Adipocyte (in vitro differentiated cells): ENCODE data around the gene SLC35E4.
"Not testable (repeated sequence)": the region's sequence is repeated elsewhere in the genome, so short reads cannot be mapped to it uniquely, and the experiment has no call there.

Source experiments
- DNase-seq: peaks from one replicate; pipeline ENCODE4 v3.0.0-alpha.2; 2015; ENCODE audit warnings: low read depth
- H3K27me3 ChIP-seq: replicated peaks from 2 replicates; pipeline ENCODE4 v1.7.0; 2013; ENCODE audit warnings: mild to moderate bottlenecking, low read length, moderate library complexity; ENCODE audit not compliant: control insufficient read depth, insufficient read depth
- H3K36me3 ChIP-seq: 2 replicates; pipeline ENCODE4 v1.7.0; 2013; ENCODE audit warnings: low read length, mild to moderate bottlenecking, moderate library complexity; ENCODE audit not compliant: control insufficient read depth, insufficient read depth, severe bottlenecking
- H3K4me1 ChIP-seq: 2 replicates; pipeline ENCODE4 v1.7.0; 2013; ENCODE audit warnings: mild to moderate bottlenecking, low read length, moderate library complexity; ENCODE audit not compliant: control insufficient read depth, insufficient read depth
- H3K4me3 ChIP-seq: 2 replicates; pipeline ENCODE4 v1.7.0; 2013; ENCODE audit warnings: mild to moderate bottlenecking, low read length, moderate library complexity
- H3K9ac ChIP-seq: 2 replicates; pipeline ENCODE4 v1.7.0; 2013; ENCODE audit warnings: mild to moderate bottlenecking, low read length, moderate library complexity
- H3K9me3 ChIP-seq: 2 replicates; pipeline ENCODE4 v1.7.0; 2013; ENCODE audit warnings: mild to moderate bottlenecking, low read length, moderate library complexity; ENCODE audit not compliant: control insufficient read depth

The SLC35E4 gene

GRCh38 chr22:30676565-30676964 lies 41.0 kb downstream of the SLC35E4 start:
- H3K4me3 ChIP-seq, H3K9me3 ChIP-seq, H3K9ac ChIP-seq, H3K27me3 ChIP-seq, H3K36me3 ChIP-seq, DNase-seq: not testable (repeated sequence)
- peaks cover 14% of the 10 kb centered on the region for H3K4me1 ChIP-seq

- not testable (repeated sequence) for H3K36me3 ChIP-seq, H3K9me3 ChIP-seq, DNase-seq, H3K27me3 ChIP-seq, H3K4me3 ChIP-seq, H3K9ac ChIP-seq
- H3K4me1 ChIP-seq, result peaks cover 14% of the 10 kb centered on the region
Observed at GRCh38 chr22:30679895-30680690, 44.5 kb downstream of the SLC35E4 start.

- Histone ChIP-seq H3K9ac (no peak overlapping the region), H3K4me1 (peaks cover 14% of the 10 kb centered on the region), H3K4me3 (no peak overlapping the region), H3K9me3 (no peaks in the 10 kb centered on the region), H3K27me3 (no peaks in the 10 kb centered on the region), H3K36me3 (no peaks in the 10 kb centered on the region)
- DNase-seq, result peak; percentile 16
Observed at GRCh38 chr22:30680991-30681770, 45.6 kb downstream of the SLC35E4 start.

- Histone ChIP-seq H3K4me3 (no peak overlapping the region), H3K27me3 (no peaks in the 10 kb centered on the region)
Observed at GRCh38 chr22:30681831-30682230, 46.2 kb downstream of the SLC35E4 start.

GRCh38 chr22:30685178-30685577 lies 49.6 kb downstream of the SLC35E4 start:
- no peak overlapping the region for H3K9ac ChIP-seq
- no peaks in the 10 kb centered on the region for H3K9me3 ChIP-seq

More at GRCh38 chr22:30681831-30682230, 46.2 kb downstream of the SLC35E4 start:
- DNase-seq, result no peak
- Histone ChIP-seq H3K9me3 (no peaks in the 10 kb centered on the region), H3K36me3 (no peaks in the 10 kb centered on the region), H3K4me1 (peaks cover 14% of the 10 kb centered on the region), H3K9ac (no peak overlapping the region)

GRCh38 chr22:30687358-30687757 lies 51.8 kb downstream of the SLC35E4 start:
- no peaks in the 10 kb centered on the region for H3K9me3 ChIP-seq
- no peaks in the 10 kb centered on the region for H3K27me3 ChIP-seq
- no peak overlapping the region for H3K9ac ChIP-seq
- no peak overlapping the region for H3K4me3 ChIP-seq
- DNase-seq, result no peak
- H3K36me3 ChIP-seq, result no peaks in the 10 kb centered on the region
- H3K4me1 ChIP-seq, result no peaks in the 10 kb centered on the region

More at GRCh38 chr22:30685178-30685577, 49.6 kb downstream of the SLC35E4 start:
- Histone ChIP-seq H3K4me1 (peaks cover 8% of the 10 kb centered on the region), H3K27me3 (no peaks in the 10 kb centered on the region), H3K4me3 (no peak overlapping the region), H3K36me3 (no peaks in the 10 kb centered on the region)
- no peak for DNase-seq

GRCh38 chr22:30689622-30690021 lies 54.0 kb downstream of the SLC35E4 start:
- Histone ChIP-seq H3K4me3 (no peak overlapping the region), H3K36me3 (no peaks in the 10 kb centered on the region), H3K9me3 (no peaks in the 10 kb centered on the region), H3K27me3 (no peaks in the 10 kb centered on the region), H3K9ac (no peak overlapping the region), H3K4me1 (peaks cover 5% of the 10 kb centered on the region)
- DNase-seq, result no peak

GRCh38 chr22:30691204-30691603 lies 55.6 kb downstream of the SLC35E4 start:
- Histone ChIP-seq H3K9ac (no peak overlapping the region), H3K9me3 (no peaks in the 10 kb centered on the region), H3K4me3 (no peak overlapping the region), H3K4me1 (peaks cover 5% of the 10 kb centered on the region), H3K36me3 (no peaks in the 10 kb centered on the region), H3K27me3 (no peaks in the 10 kb centered on the region)
- DNase-seq, result no peak

GRCh38 chr22:30694171-30694639 lies 58.6 kb downstream of the SLC35E4 start:
- H3K9ac ChIP-seq, result peak overlapping the region; percentile 54
- peak; percentile 40 for DNase-seq

GRCh38 chr22:30694640-30695350 lies 59.2 kb downstream of the SLC35E4 start, which contains the start of gene OSBP2:
OSBP2 (plus strand) TSS chr22:30694874; CDS start chr22:30694910, 36 bp downstream.
- Histone ChIP-seq H3K9ac (peak within 1 kb of the TSS; percentile 76), H3K27me3 (no peaks in the 10 kb centered on the region), H3K36me3 (no peaks in the 10 kb centered on the region), H3K4me3 (peak within 1 kb of the TSS; percentile 83), H3K9me3 (no peaks in the 10 kb centered on the region), H3K4me1 (peaks cover 16% of the 10 kb centered on the region)
- DNase-seq, result peak; percentile 59

More at GRCh38 chr22:30694171-30694639, 58.6 kb downstream of the SLC35E4 start:
- Histone ChIP-seq H3K9me3 (no peaks in the 10 kb centered on the region), H3K4me1 (peaks cover 11% of the 10 kb centered on the region), H3K4me3 (peak overlapping the region; percentile 83), H3K36me3 (no peaks in the 10 kb centered on the region), H3K27me3 (no peaks in the 10 kb centered on the region)
